ENCODE data around the gene MYBL2.
"Not testable (repeated sequence)": the region's sequence is repeated elsewhere in the genome, so short reads cannot be mapped to it uniquely, and the experiment has no call there.

The MYBL2 gene

GRCh38 chr20:43666376-43667328 is at the start of gene MYBL2:
Gene MYBL2, plus strand, starts transcription at chr20:43667114. Its CDS starts 170 bp downstream, at chr20:43667284.
- peak; percentile 50 for DNase-seq

GRCh38 chr20:43631598-43631997 is 35.3 kb upstream of the MYBL2 start:
- no peak for DNase-seq

- no peak for DNase-seq
These were observed 30.5 kb upstream of the MYBL2 start for GRCh38 chr20:43636429-43636828.

GRCh38 chr20:43642548-43642947 is 24.4 kb upstream of the MYBL2 start:
- no peak for DNase-seq

GRCh38 chr20:43650997-43651525 is 15.9 kb upstream of the MYBL2 start:
- DNase-seq: no peak

GRCh38 chr20:43651650-43652184 is 15.2 kb upstream of the MYBL2 start:
- DNase-seq: not testable (repeated sequence)

- DNase-seq: no peak
These were observed 12.9 kb upstream of the MYBL2 start for GRCh38 chr20:43653966-43654365.

GRCh38 chr20:43655176-43655575 is 11.7 kb upstream of the MYBL2 start:
- not testable (repeated sequence) for DNase-seq

- DNase-seq: no peak
These were observed 11.0 kb upstream of the MYBL2 start for GRCh38 chr20:43655937-43656336.

GRCh38 chr20:43658069-43658722 is 8.7 kb upstream of the MYBL2 start:
- no peak for DNase-seq

- no peak for DNase-seq
These were observed 8.0 kb upstream of the MYBL2 start for GRCh38 chr20:43658723-43659419.

- DNase-seq: no peak
These were observed 3.8 kb upstream of the MYBL2 start for GRCh38 chr20:43662943-43663655.

- no peak for DNase-seq
These were observed 1.3 kb upstream of the MYBL2 start for GRCh38 chr20:43665466-43666176.

- DNase-seq: no peak
These were observed 623 bp downstream of the MYBL2 start for GRCh38 chr20:43667341-43668132.

GRCh38 chr20:43669332-43669731 is 2.4 kb downstream of the MYBL2 start:
- no peak for DNase-seq

GRCh38 chr20:43670423-43670822 is 3.5 kb downstream of the MYBL2 start:
- DNase-seq: no peak

GRCh38 chr20:43676368-43676767 is 9.5 kb downstream of the MYBL2 start:
- no peak for DNase-seq

GRCh38 chr20:43680981-43681380 is 14.1 kb downstream of the MYBL2 start:
- no peak for DNase-seq

- no peak for DNase-seq
These were observed 14.6 kb downstream of the MYBL2 start for GRCh38 chr20:43681468-43681942.

- DNase-seq: no peak
These were observed 15.1 kb downstream of the MYBL2 start for GRCh38 chr20:43681991-43682410.

All from activated T-cell treated with anti-CD3 and anti-CD28 coated beads for 4 hours (primary cell).